HEK293T (cell line): ENCODE data around the gene POM121L12.

Experiments
- CTCF ChIA-PET: fragments of 350-600 bp; formaldehyde crosslinking; extraction: SDS; loops from one replicate; lab custom pipeline; 2021; ENCODE audit warnings: antibody characterized with exemption, inconsistent platforms; lab: Yijun Ruan, JAX
- POLR2A ChIA-PET: fragments of 350-600 bp; formaldehyde crosslinking; extraction: SDS; loops from one replicate; lab custom pipeline; 2020; ENCODE audit warnings: antibody characterized with exemption, inconsistent platforms; lab: Yijun Ruan, JAX
- DNase-seq: peaks from one replicate; pipeline ENCODE4 v3.0.0; 2012; ENCODE audit warnings: mixed read lengths; ENCODE audit errors: extremely low spot score
- ARNT ChIP-seq: fragments of 450-650 bp; IDR thresholded peaks from 2 replicates; pipeline ENCODE4 v1.6.1; 2017; ENCODE audit warnings: mild to moderate bottlenecking
- BHLHE40 ChIP-seq: fragments of 450-650 bp; IDR thresholded peaks from 2 replicates; pipeline ENCODE4 v1.6.1; 2016; ENCODE audit warnings: mild to moderate bottlenecking, moderate library complexity, borderline replicate concordance
- CTBP1 ChIP-seq: fragments of 450-650 bp; IDR thresholded peaks from 2 replicates; pipeline ENCODE4 v1.6.1; 2016; ENCODE audit warnings: borderline replicate concordance
- ELF4 ChIP-seq: fragments of 450-650 bp; IDR thresholded peaks from 2 replicates; pipeline ENCODE4 v1.6.1; 2017; ENCODE audit warnings: antibody characterized with exemption
- FOXA1 ChIP-seq: fragments of 450-650 bp; IDR thresholded peaks from 2 replicates; pipeline ENCODE4 v1.6.1; 2016; ENCODE audit warnings: mild to moderate bottlenecking
- FOXK2 ChIP-seq: fragments of 450-650 bp; IDR thresholded peaks from 2 replicates; pipeline ENCODE4 v1.6.1; 2016; ENCODE audit warnings: mild to moderate bottlenecking
- FOXM1 ChIP-seq: fragments of 450-650 bp; IDR thresholded peaks from 2 replicates; pipeline ENCODE4 v1.6.1; 2017; ENCODE audit warnings: mild to moderate bottlenecking, borderline replicate concordance
- HDGF ChIP-seq: fragments of 450-650 bp; IDR thresholded peaks from 2 replicates; pipeline ENCODE4 v1.6.1; 2017; ENCODE audit warnings: antibody characterized with exemption, borderline replicate concordance
- L3MBTL2 ChIP-seq: fragments of 450-650 bp; conservative IDR thresholded peaks from 2 replicates; pipeline ENCODE4 v1.6.1; 2016; ENCODE audit warnings: mild to moderate bottlenecking
- LEF1 ChIP-seq: fragments of 450-650 bp; IDR thresholded peaks from 2 replicates; pipeline ENCODE4 v1.6.1; 2017; ENCODE audit warnings: mild to moderate bottlenecking, borderline replicate concordance
- NFRKB ChIP-seq: fragments of 450-650 bp; IDR thresholded peaks from 2 replicates; pipeline ENCODE4 v1.6.1; 2016; ENCODE audit warnings: mild to moderate bottlenecking, moderate library complexity
- SP1 ChIP-seq: fragments of 450-650 bp; IDR thresholded peaks from 2 replicates; pipeline ENCODE4 v1.6.1; 2017
- SUZ12 ChIP-seq: fragments of 450-650 bp; IDR thresholded peaks from 2 replicates; pipeline ENCODE4 v1.6.1; 2016; ENCODE audit warnings: mild to moderate bottlenecking
- TARDBP ChIP-seq: fragments of 450-650 bp; IDR thresholded peaks from 2 replicates; pipeline ENCODE4 v1.6.1; 2016
- ZNF384 ChIP-seq: fragments of 450-650 bp; IDR thresholded peaks from 2 replicates; pipeline ENCODE4 v1.6.1; 2016
- TF ChIP-seq, protein P1 (sequence below): fragments of 450-650 bp; IDR thresholded peaks from 2 replicates; pipeline ENCODE4 v1.6.1; 2016

Gene POM121L12

GRCh38 chr7:53002389-53002788 lies 33.0 kb upstream of the POM121L12 start:
- no peak for DNase-seq
- TF ChIP-seq FOXA1: no peak
- TF ChIP-seq HDGF: no peak
- TF ChIP-seq FOXM1: no peak
- no peak for TF ChIP-seq TARDBP
- TF ChIP-seq BHLHE40: no peak
- no peak for TF ChIP-seq ARNT
- CTCF ChIA-PET: interaction anchor here (1.0 kb wide), 1 partner anchor 41 kb away, joined by 4 read pairs; no protein-coding TSS in a partner anchor
- POLR2A ChIA-PET: no interaction called here

- TF ChIP-seq L3MBTL2 (no peak), TARDBP (no peak), ARNT (no peak), ZNF384 (no peak), SUZ12 (no peak), SP1 (no peak), CTBP1 (no peak), FOXK2 (no peak), HDGF (no peak), FOXM1 (no peak), FOXA1 (no peak)
- TF ChIP-seq, protein P1, sequence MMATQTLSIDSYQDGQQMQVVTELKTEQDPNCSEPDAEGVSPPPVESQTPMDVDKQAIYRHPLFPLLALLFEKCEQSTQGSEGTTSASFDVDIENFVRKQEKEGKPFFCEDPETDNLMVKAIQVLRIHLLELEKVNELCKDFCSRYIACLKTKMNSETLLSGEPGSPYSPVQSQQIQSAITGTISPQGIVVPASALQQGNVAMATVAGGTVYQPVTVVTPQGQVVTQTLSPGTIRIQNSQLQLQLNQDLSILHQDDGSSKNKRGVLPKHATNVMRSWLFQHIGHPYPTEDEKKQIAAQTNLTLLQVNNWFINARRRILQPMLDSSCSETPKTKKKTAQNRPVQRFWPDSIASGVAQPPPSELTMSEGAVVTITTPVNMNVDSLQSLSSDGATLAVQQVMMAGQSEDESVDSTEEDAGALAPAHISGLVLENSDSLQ: no peak
- ChIA-PET POLR2A (no interaction called here), CTCF (no interaction called here)
- no peak for DNase-seq
These were observed 31.6 kb upstream of the POM121L12 start for GRCh38 chr7:53003653-53004445.

- DNase-seq: no peak
- ChIA-PET POLR2A (no interaction called here), CTCF (no interaction called here)
- TF ChIP-seq FOXM1: no peak
These were observed 21.5 kb upstream of the POM121L12 start for GRCh38 chr7:53013925-53014324.

DNA sequence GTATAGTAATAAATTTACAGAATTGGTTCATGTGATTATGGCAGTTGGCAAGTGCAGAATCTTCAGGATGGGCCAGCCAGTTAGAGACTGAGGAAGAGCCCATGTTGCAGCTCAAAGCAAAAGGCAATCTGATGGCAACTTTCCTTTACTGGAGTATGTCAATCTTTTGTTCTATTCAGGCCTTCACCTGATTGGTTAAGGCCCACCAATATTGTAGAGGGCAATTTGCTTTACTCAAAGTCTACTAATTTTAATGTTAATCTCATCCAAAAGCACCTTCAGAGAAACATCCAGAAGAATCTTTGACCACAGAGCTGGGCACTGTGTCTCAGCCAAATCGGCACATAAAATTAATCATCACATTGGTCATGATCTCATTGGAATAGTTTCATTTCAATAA lies 20.0 kb upstream of the POM121L12 start:
- POLR2A ChIA-PET: no interaction called here
- TF ChIP-seq LEF1: no peak
- no peak for TF ChIP-seq L3MBTL2
- no peak for TF ChIP-seq CTBP1
- TF ChIP-seq, protein P1: no peak
- no peak for TF ChIP-seq ARNT
- no peak for TF ChIP-seq BHLHE40
- no peak for TF ChIP-seq FOXK2
- TF ChIP-seq SP1: no peak
- no peak for TF ChIP-seq NFRKB
- TF ChIP-seq HDGF: no peak
- TF ChIP-seq TARDBP: no peak
- DNase-seq: no peak
- CTCF ChIA-PET: no interaction called here

DNA sequence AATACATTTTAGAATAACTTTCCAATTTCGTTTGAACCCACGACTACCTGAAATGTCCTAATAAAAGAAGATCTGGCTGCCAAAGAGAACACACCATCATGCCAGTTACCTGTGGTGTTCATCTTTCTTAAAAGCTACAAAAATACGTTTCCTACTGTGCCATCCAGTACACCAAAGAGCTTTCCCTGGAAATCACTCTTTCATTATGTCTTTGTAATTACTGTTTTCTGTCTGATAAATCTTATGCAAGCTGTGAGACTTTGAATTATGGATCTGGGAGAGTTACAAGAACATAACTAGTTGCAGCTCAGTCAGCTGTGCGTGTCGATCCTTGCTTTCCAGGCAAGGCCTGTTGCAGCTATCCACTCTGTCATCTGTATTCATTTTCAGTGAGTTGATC lies 12.5 kb upstream of the POM121L12 start:
- no peak for DNase-seq
- TF ChIP-seq TARDBP (no peak), NFRKB (no peak), LEF1 (no peak), ELF4 (no peak), ZNF384 (no peak), FOXA1 (no peak)
- CTCF ChIA-PET: no interaction called here
- POLR2A ChIA-PET: no interaction called here

DNA sequence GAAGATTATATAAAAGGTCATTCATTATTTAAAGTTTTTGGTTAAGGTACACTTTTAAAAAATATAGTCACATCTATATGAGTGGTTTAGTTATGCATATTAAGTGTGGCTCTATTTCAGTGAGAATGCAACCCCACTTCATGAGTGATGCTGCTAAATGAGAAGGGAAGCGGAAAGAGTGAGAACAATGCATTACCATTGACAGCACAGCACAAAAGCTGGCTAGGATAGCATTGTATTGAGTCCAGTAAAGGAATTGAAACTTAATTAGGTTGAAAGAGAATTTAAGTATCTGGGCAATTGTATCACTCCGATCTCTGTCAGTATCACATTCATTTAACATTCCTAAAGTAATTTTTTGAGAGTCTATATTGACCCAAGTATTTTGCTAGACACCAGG lies 13.2 kb downstream of the POM121L12 start:
- TF ChIP-seq ARNT (no peak), SP1 (no peak), BHLHE40 (no peak)
- POLR2A ChIA-PET: no interaction called here
- CTCF ChIA-PET: no interaction called here
- no peak for DNase-seq

DNA sequence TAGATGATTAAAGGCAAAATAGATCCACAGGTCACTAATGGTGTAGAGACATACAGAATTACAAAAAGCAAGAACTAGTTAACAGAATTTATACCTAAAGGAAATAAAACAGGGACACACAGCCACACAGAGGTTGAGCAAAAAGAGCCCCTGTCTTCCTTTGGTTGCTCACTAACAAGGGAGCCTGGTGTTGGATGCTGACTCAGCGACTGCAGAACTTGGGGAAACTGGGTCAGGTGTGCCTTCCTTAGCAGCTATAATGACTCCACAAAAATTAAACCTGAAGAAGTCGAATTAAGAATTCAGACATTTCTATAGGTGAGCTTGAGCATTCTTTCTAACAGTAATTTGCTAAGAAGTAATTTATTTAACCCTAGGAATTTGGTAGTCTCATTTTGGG lies 15.0 kb downstream of the POM121L12 start:
- TF ChIP-seq BHLHE40 (no peak), FOXK2 (no peak), ELF4 (no peak), L3MBTL2 (no peak), FOXA1 (no peak), HDGF (no peak), NFRKB (no peak), FOXM1 (no peak), SUZ12 (no peak), LEF1 (no peak), ZNF384 (no peak)
- ChIA-PET CTCF (no interaction called here), POLR2A (no interaction called here)
- DNase-seq: no peak

- ChIA-PET POLR2A (no interaction called here), CTCF (no interaction called here)
- no peak for DNase-seq
- TF ChIP-seq TARDBP (no peak), SP1 (no peak), SUZ12 (no peak), NFRKB (no peak), L3MBTL2 (no peak), HDGF (no peak), ZNF384 (no peak), LEF1 (no peak), ELF4 (no peak)
- TF ChIP-seq, protein P1: no peak
These were observed 24.2 kb downstream of the POM121L12 start for GRCh38 chr7:53059591-53059990.
